Measurements from ENCODE around the gene EPS8. TPM values are rescaled to one million over a fixed set of nuclear protein-coding genes. Genes with fewer than 3 reads are reported as not detected.

Gene EPS8
- total and polyA plus RNA-seq, 12 donors, result 11.4 to 76.8 (median 26.7) TPM

DNA sequence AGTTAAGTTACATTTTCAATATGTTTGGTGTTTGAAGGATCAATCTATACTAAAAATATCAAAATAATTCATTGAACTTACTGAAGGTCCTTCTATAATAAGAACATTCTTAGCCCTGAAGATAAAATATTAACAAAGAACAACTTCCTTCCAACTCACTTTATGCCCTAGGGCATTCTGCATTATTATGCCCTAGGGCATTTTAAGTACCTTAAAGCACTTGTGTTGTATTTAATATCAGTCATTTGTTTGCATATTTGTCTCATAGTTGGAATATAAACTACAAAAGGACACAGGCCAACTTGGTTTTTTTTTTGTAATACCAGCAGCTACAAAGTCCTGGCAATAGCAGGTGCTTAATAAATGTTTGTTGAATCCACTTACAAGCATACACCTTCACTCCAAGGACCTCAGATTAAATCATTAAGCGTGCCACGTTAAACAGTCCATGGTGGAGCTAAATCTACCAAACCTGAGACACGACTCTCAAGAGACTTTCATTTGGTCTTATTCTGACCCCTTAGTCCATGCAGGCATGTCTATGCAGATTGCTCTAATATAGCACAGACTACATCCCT is 50.7 kb downstream of the EPS8 start:
- no peak for TF ChIP-seq POLR2A (IDR thresholded peaks at IDR 0.05)
- TF ChIP-seq, protein P1, sequence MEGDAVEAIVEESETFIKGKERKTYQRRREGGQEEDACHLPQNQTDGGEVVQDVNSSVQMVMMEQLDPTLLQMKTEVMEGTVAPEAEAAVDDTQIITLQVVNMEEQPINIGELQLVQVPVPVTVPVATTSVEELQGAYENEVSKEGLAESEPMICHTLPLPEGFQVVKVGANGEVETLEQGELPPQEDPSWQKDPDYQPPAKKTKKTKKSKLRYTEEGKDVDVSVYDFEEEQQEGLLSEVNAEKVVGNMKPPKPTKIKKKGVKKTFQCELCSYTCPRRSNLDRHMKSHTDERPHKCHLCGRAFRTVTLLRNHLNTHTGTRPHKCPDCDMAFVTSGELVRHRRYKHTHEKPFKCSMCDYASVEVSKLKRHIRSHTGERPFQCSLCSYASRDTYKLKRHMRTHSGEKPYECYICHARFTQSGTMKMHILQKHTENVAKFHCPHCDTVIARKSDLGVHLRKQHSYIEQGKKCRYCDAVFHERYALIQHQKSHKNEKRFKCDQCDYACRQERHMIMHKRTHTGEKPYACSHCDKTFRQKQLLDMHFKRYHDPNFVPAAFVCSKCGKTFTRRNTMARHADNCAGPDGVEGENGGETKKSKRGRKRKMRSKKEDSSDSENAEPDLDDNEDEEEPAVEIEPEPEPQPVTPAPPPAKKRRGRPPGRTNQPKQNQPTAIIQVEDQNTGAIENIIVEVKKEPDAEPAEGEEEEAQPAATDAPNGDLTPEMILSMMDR (IDR thresholded peaks at IDR 0.05), result no peak
- WGBS, 4 donors, result 90 to 93% (median 92%) methylated on average over 3 of the region's 3 CpGs
- no peaks in the 10 kb centered on the region for H3K4me1 ChIP-seq (replicated peaks in 1 of 2)
- no peaks in the 10 kb centered on the region for H3K36me3 ChIP-seq (replicated peaks in 1 of 2)
- DNase-seq, result no peak
- H3K9me3 ChIP-seq (replicated peaks in 1 of 3), result no peaks in the 10 kb centered on the region
- no peak overlapping the region for H3K4me3 ChIP-seq
- H3K27ac ChIP-seq, result no peak overlapping the region
- H3K27me3 ChIP-seq, result no peaks in the 10 kb centered on the region
- intact Hi-C loops (cut with DNase I), result no loop called here

DNA sequence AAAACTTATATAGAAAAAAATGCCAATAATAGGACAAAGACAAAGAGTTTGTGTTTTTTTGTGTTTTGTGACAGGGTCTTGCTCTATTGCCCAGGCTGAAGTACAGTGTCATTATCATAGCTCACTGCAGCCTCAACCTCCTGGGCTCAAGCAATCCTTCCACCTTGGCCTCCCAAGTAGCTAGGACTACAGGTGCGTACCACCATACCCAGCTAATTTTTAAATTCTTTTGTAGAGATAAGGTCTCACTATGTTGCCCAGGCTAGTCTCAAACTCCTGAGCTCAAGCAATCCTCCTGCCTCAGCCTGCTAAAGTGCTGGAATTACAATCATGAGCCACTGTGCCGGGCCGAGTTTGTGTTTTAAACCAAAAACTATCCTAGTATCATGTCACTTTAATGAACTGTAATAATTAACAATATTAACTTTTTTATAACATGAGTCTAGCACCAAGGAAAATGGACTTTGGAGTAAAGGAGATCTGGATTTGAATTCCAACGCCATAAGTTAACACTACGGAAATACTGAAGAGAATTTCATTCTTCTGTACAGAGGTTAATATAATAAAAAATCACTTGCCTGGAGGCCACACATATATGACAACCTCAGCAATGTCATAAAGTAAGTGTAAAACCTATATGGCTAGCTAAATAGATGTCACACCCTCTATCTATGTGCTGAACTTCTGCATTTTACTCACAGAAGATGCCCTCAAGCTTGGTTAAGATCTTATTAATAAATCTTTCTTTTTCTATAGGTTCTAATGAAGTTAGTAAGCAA is 53.2 kb downstream of the EPS8 start:
- H3K27me3 ChIP-seq, result no peaks in the 10 kb centered on the region
- no peak overlapping the region for H3K27ac ChIP-seq
- intact Hi-C loops (cut with DNase I), result no loop called here
- H3K36me3 ChIP-seq (replicated peaks in 1 of 2), result no peaks in the 10 kb centered on the region
- no peaks in the 10 kb centered on the region for H3K9me3 ChIP-seq (replicated peaks in 1 of 3)
- no peak overlapping the region for H3K4me3 ChIP-seq
- 90 to 94% (median 93%) methylated on average over 5 of the region's 5 CpGs for WGBS, 4 donors
- no peak for DNase-seq
- H3K4me1 ChIP-seq (replicated peaks in 1 of 2), result no peaks in the 10 kb centered on the region
- TF ChIP-seq, protein P1 (IDR thresholded peaks at IDR 0.05), result no peak
- TF ChIP-seq POLR2A (IDR thresholded peaks at IDR 0.05), result no peak

DNA sequence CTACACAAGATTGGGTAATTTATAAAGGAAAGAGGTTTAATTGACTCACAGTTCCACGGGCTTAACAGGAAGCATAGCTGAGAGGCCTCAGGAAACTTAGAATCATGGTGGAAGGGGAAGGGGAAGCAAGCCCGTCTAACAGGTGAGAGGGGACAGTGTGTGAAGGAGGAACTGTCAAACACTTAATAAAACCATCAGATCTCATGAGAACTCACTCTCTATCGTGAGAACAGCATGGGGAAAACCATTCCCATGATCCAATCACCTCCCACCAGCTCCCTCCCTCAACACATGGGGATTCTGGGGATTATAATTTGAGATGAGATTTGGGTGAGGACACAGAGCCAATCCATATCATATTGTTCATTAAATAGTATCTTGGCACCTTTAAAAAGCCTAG is 56.1 kb downstream of the EPS8 start:
- no peak overlapping the region for H3K4me3 ChIP-seq
- TF ChIP-seq, protein P1 (IDR thresholded peaks at IDR 0.05), result no peak
- TF ChIP-seq POLR2A (IDR thresholded peaks at IDR 0.05), result no peak
- peaks cover 0 to 7% of the 10 kb centered on the region in 2 donors for H3K4me1 ChIP-seq (replicated peaks in 1 of 2)
- H3K27ac ChIP-seq, result no peak overlapping the region
- no peaks in the 10 kb centered on the region for H3K9me3 ChIP-seq (replicated peaks in 1 of 3)
- no peaks in the 10 kb centered on the region for H3K36me3 ChIP-seq (replicated peaks in 1 of 2)
- no peak for DNase-seq
- intact Hi-C loops (cut with DNase I), result no loop called here
- 65 to 80% (median 71%) methylated on average over 3 of the region's 3 CpGs for WGBS, 4 donors
- H3K27me3 ChIP-seq, result no peaks in the 10 kb centered on the region

DNA sequence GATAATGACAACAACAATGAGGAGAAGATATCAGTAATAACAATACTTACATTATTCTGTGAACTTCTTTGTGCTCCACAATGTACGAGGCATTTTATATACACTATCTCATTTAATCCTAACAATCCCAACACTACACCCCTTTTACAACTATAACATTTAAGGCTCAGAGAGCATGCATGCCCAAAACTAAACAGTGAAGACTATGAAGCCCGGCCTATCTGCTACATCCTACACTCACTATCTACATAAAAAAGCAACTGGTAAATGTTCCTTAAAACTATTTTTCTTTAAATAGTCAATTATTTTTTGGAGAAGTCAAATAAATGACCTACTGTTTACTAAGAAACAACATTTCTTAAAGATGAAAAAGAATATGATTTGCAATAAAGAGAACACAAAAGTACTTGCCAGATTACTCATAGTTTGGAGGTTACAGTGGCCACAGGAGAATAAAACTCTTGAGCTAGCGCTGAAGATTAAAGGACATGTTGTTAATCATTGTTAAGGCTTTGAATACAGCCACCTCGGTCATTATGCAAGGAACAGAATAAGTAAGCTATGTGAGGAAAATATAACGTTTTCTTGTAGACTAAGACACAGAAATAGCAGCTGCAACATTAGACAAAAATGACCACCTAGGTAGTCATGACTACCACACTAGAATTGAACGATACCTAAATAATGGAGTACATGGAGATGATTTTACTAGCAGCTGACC is 56.7 kb downstream of the EPS8 start:
- H3K4me1 ChIP-seq (replicated peaks in 1 of 2), result peaks cover 0 to 7% of the 10 kb centered on the region in 2 donors
- intact Hi-C loops (cut with DNase I), result no loop called here
- 73 to 77% (median 75%) methylated on average over 6 of the region's 6 CpGs for WGBS, 4 donors
- TF ChIP-seq POLR2A (IDR thresholded peaks at IDR 0.05), result no peak
- TF ChIP-seq, protein P1 (IDR thresholded peaks at IDR 0.05), result no peak
- DNase-seq, result no peak
- no peaks in the 10 kb centered on the region for H3K27me3 ChIP-seq
- H3K27ac ChIP-seq, result no peak overlapping the region
- no peak overlapping the region for H3K4me3 ChIP-seq
- no peaks in the 10 kb centered on the region for H3K9me3 ChIP-seq (replicated peaks in 1 of 3)
- no peaks in the 10 kb centered on the region for H3K36me3 ChIP-seq (replicated peaks in 1 of 2)

Measured in adrenal gland (tissue), 12 donors.